Urinary bladder (tissue), 4 donors: ENCODE data around the gene KLHL3. TPM values are rescaled to one million over a fixed set of nuclear protein-coding genes. Genes with fewer than 3 reads are reported as not detected.

Experiments used
- DNase-seq: peaks from one replicate; pipeline ENCODE4 v3.0.0-alpha.2; 2015; ENCODE audit errors: extremely low spot score
- H3K27ac ChIP-seq: one replicate; pipeline ENCODE4 v1.5.1; 2013; ENCODE audit warnings: low read depth, mild to moderate bottlenecking, moderate library complexity
- H3K36me3 ChIP-seq: one replicate; pipeline ENCODE4 v1.6.1; 2013; ENCODE audit warnings: mild to moderate bottlenecking, moderate library complexity; ENCODE audit not compliant: insufficient read depth
- H3K4me1 ChIP-seq: one replicate; pipeline ENCODE4 v1.6.1; 2013; ENCODE audit warnings: mild to moderate bottlenecking, moderate library complexity; ENCODE audit not compliant: insufficient read depth
- H3K4me3 ChIP-seq: one replicate; pipeline ENCODE4 v1.5.1; 2013; ENCODE audit warnings: low read depth, low read length
- WGBS: extraction: QIAGEN DNeasy Blood & Tissue Kit; methylation state at CpG from one replicate; pipeline ENCODE4 v1.1.7; 2013; 5-methylcytosine and 5-hydroxymethylcytosine counted together
- polyA plus RNA-seq: library from polyadenylated mRNA; stranded (reverse); fragments of 200-250 nt; gene quantifications from one replicate; pipeline ENCODE4 v1.2.3, GENCODE V29; 2013
- total RNA-seq: library from RNA; depleted of rRNA; stranded (reverse); fragments of >200 nt; gene quantifications from one replicate; pipeline ENCODE4 v1.2.3, GENCODE V29; 2014
- donor health status: healthy with polysubstance abuse.
- donor health status: healthy.

The KLHL3 gene
- total and polyA plus RNA-seq, 2 donors: 3.1 to 12.0 TPM

- H3K4me3 ChIP-seq: no peak overlapping the region
- H3K4me1 ChIP-seq: no peaks in the 10 kb centered on the region
- WGBS: 99% methylated on average over 2 of the region's 2 CpGs
- no peaks in the 10 kb centered on the region for H3K36me3 ChIP-seq
- H3K27ac ChIP-seq: no peak overlapping the region
- DNase-seq: no peak
These were observed 46.6 kb downstream of the KLHL3 start for GRCh38 chr5:137689306-137689705.

- H3K4me1 ChIP-seq: no peaks in the 10 kb centered on the region
- DNase-seq: no peak
- WGBS: 67% methylated on average over 5 of the region's 5 CpGs
- H3K36me3 ChIP-seq: no peaks in the 10 kb centered on the region
- no peak overlapping the region for H3K4me3 ChIP-seq
- H3K27ac ChIP-seq: no peak overlapping the region
These were observed 47.6 kb downstream of the KLHL3 start for GRCh38 chr5:137688210-137688840.

- no peak overlapping the region for H3K4me3 ChIP-seq
- no peak for DNase-seq
- no peak overlapping the region for H3K27ac ChIP-seq
- 80% methylated on average over 3 of the region's 3 CpGs for WGBS
- H3K36me3 ChIP-seq: no peaks in the 10 kb centered on the region
- no peaks in the 10 kb centered on the region for H3K4me1 ChIP-seq
These were observed 51.1 kb downstream of the KLHL3 start for GRCh38 chr5:137684761-137685160.

GRCh38 chr5:137681191-137681590 lies 54.7 kb downstream of the KLHL3 start:
- no peaks in the 10 kb centered on the region for H3K4me1 ChIP-seq
- H3K27ac ChIP-seq: no peak overlapping the region
- no peaks in the 10 kb centered on the region for H3K36me3 ChIP-seq
- 92% methylated on average over 1 of the region's 1 CpG for WGBS
- no peak for DNase-seq
- no peak overlapping the region for H3K4me3 ChIP-seq

- 77% methylated on average over 1 of the region's 1 CpG for WGBS
- DNase-seq: no peak
- Histone ChIP-seq H3K4me3 (no peak overlapping the region), H3K36me3 (no peaks in the 10 kb centered on the region), H3K4me1 (no peaks in the 10 kb centered on the region), H3K27ac (no peak overlapping the region)
These were observed 56.0 kb downstream of the KLHL3 start for GRCh38 chr5:137679910-137680309.

GRCh38 chr5:137679195-137679594 lies 56.7 kb downstream of the KLHL3 start:
- WGBS: 72% methylated on average over 4 of the region's 4 CpGs
- Histone ChIP-seq H3K4me3 (no peak overlapping the region), H3K27ac (no peak overlapping the region), H3K36me3 (no peaks in the 10 kb centered on the region), H3K4me1 (no peaks in the 10 kb centered on the region)
- no peak for DNase-seq

- Histone ChIP-seq H3K4me3 (no peak overlapping the region), H3K4me1 (no peaks in the 10 kb centered on the region), H3K36me3 (no peaks in the 10 kb centered on the region), H3K27ac (no peak overlapping the region)
- DNase-seq: no peak
- WGBS: 51% methylated on average over 3 of the region's 3 CpGs
These were observed 63.0 kb downstream of the KLHL3 start for GRCh38 chr5:137672881-137673280.

GRCh38 chr5:137672001-137672400 lies 63.9 kb downstream of the KLHL3 start:
- 90% methylated on average over 6 of the region's 6 CpGs for WGBS
- H3K27ac ChIP-seq: no peak overlapping the region
- H3K36me3 ChIP-seq: no peaks in the 10 kb centered on the region
- no peaks in the 10 kb centered on the region for H3K4me1 ChIP-seq
- no peak overlapping the region for H3K4me3 ChIP-seq
- no peak for DNase-seq

GRCh38 chr5:137669811-137670210 lies 66.1 kb downstream of the KLHL3 start:
- Histone ChIP-seq H3K36me3 (no peaks in the 10 kb centered on the region), H3K27ac (no peak overlapping the region), H3K4me1 (no peaks in the 10 kb centered on the region), H3K4me3 (no peak overlapping the region)
- WGBS: 93% methylated on average over 4 of the region's 4 CpGs
- no peak for DNase-seq

GRCh38 chr5:137668637-137669036 lies 67.3 kb downstream of the KLHL3 start:
- Histone ChIP-seq H3K27ac (no peak overlapping the region), H3K4me1 (no peaks in the 10 kb centered on the region), H3K4me3 (no peak overlapping the region), H3K36me3 (no peaks in the 10 kb centered on the region)
- no peak for DNase-seq
- 90% methylated on average over 5 of the region's 5 CpGs for WGBS

GRCh38 chr5:137667341-137667740 lies 68.5 kb downstream of the KLHL3 start:
- Histone ChIP-seq H3K36me3 (no peaks in the 10 kb centered on the region), H3K4me1 (no peaks in the 10 kb centered on the region), H3K27ac (no peak overlapping the region), H3K4me3 (no peak overlapping the region)
- DNase-seq: no peak

- H3K4me1 ChIP-seq: no peaks in the 10 kb centered on the region
- H3K4me3 ChIP-seq: no peak overlapping the region
- no peaks in the 10 kb centered on the region for H3K36me3 ChIP-seq
- DNase-seq: no peak
- 40% methylated on average over 2 of the region's 2 CpGs for WGBS
- no peak overlapping the region for H3K27ac ChIP-seq
These were observed 69.0 kb downstream of the KLHL3 start for GRCh38 chr5:137666901-137667300.

GRCh38 chr5:137666461-137666850 lies 69.4 kb downstream of the KLHL3 start:
- H3K4me3 ChIP-seq: no peak overlapping the region
- WGBS: 52% methylated on average over 3 of the region's 3 CpGs
- no peak overlapping the region for H3K27ac ChIP-seq
- no peaks in the 10 kb centered on the region for H3K36me3 ChIP-seq
- H3K4me1 ChIP-seq: no peaks in the 10 kb centered on the region
- DNase-seq: no peak

- no peaks in the 10 kb centered on the region for H3K36me3 ChIP-seq
- H3K4me1 ChIP-seq: no peaks in the 10 kb centered on the region
- DNase-seq: no peak
- H3K4me3 ChIP-seq: no peak overlapping the region
- WGBS: 63% methylated on average over 3 of the region's 3 CpGs
- H3K27ac ChIP-seq: no peak overlapping the region
These were observed 70.0 kb downstream of the KLHL3 start for GRCh38 chr5:137665678-137666460.
